Esophagus mucosa (tissue), 1 donor: ENCODE data around the gene SBNO2. TPM values are rescaled to one million over a fixed set of nuclear protein-coding genes. Genes with fewer than 3 reads are reported as not detected.
"Not testable (repeated sequence)": the region's sequence is repeated elsewhere in the genome, so short reads cannot be mapped to it uniquely, and the experiment has no call there.

Source experiments
- ATAC-seq: fragments of 200-7000 bp; cut with Tn5 transposase; one replicate; pipeline ENCODE4 v1.9.1; 2020
- total RNA-seq: library from RNA; stranded (reverse); gene quantifications from one replicate; pipeline ENCODE4 v1.2.4, GENCODE V29; 2023
- donor health status: DM: yes; HTN: yes; CAD: no.

The SBNO2 gene
- total RNA-seq, 1 donor from 2014 or later: 67.5 TPM

GRCh38 chr19:1115646-1116420 lies 58.2 kb downstream of the SBNO2 start:
- ATAC-seq: no peak

GRCh38 chr19:1114728-1115127 lies 59.3 kb downstream of the SBNO2 start:
- not testable (repeated sequence) for ATAC-seq

- ATAC-seq: no peak
Observed at GRCh38 chr19:1113986-1114483, 60.0 kb downstream of the SBNO2 start.

GRCh38 chr19:1113030-1113985 lies 60.8 kb downstream of the SBNO2 start:
- ATAC-seq: peak; percentile 71

GRCh38 chr19:1112268-1113029 lies 61.6 kb downstream of the SBNO2 start:
- ATAC-seq: peak; percentile 82

GRCh38 chr19:1111641-1112267 lies 62.3 kb downstream of the SBNO2 start:
- ATAC-seq: no peak

- ATAC-seq: no peak
Observed at GRCh38 chr19:1110809-1111640, 63.0 kb downstream of the SBNO2 start.

GRCh38 chr19:1109697-1110671 lies 64.1 kb downstream of the SBNO2 start:
- ATAC-seq: no peak

GRCh38 chr19:1109032-1109551 lies 65.0 kb downstream of the SBNO2 start:
- ATAC-seq: no peak

- no peak for ATAC-seq
Observed at GRCh38 chr19:1108291-1109031, 65.6 kb downstream of the SBNO2 start.

- no peak for ATAC-seq
Observed at GRCh38 chr19:1107661-1108261, 66.3 kb downstream of the SBNO2 start.

GRCh38 chr19:1106841-1107660 lies 67.0 kb downstream of the SBNO2 start:
- peak; percentile 2 for ATAC-seq

- ATAC-seq: no peak
Observed at GRCh38 chr19:1105873-1106840, 67.9 kb downstream of the SBNO2 start.

GRCh38 chr19:1105008-1105872 lies 68.8 kb downstream of the SBNO2 start:
- no peak for ATAC-seq
